Measurements from ENCODE around the gene ZNF17. TPM values are rescaled to one million over a fixed set of nuclear protein-coding genes. Genes with fewer than 3 reads are reported as not detected.

Gene ZNF17
- total RNA-seq, 1 experiment from 2014 or later: 10.5 TPM

DNA sequence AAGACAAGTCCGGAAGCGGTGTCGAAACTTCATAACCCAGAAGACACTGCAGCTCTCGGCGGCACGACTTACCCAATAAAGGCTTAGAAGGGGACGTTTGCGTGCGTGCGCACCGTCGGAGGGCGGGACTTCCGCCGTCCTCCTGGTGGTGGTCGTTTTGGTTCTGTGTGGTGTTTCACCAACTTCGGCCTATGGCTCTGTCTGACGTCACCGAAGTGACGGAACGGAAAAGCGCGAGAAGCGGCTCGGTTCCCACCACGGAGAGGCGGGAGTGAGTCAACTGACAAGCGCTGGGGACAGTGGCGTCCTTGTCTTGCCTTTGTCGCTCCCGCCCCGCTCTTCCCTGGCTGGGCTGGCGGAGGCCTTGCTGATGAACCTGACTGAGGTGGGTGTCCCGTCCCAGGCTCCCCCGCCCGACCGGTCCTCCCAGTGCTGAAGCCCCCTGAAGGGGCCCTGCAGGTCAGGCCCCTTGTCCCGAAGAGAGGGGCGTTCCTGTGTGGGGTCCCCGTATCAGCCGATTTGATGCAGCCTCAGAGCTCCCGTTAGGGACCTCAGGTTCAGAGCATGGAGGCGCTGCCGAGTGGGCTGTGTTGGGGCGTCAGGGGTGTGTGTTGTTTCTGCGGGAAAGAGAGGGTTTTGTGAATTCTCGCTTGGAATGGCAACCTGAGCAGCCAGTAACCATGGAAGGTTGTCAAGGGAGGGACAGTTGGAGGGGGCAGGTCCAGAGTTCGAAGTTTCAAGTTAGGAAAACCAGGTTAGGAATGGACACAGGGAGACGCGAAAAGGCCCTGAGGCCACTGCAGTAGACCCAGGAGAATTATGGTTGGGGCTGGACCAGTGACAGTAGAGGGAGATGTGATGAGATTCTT is 21.0 kb upstream of the ZNF17 start, which contains the start of gene ZNF548:
ZNF548 (plus strand) TSS at position 125 of the 869 bp plus-strand sequence; CDS start at position 371, 246 bp downstream.
- peak within 1 kb of the TSS; percentile 87 for H2AFZ ChIP-seq
- TSS peak; percentile 59 for BruUV-seq (replicated peaks)
- ChIA-PET CTCF (interaction anchor here (0.6 kb wide), 1 partner anchor 26 kb away, joined by 3 read pairs; the partner anchor contains the start of genes TRAPPC2B and ZNF547), POLR2A (ENCODE audit: unreplicated experiment) (interaction anchor here (0.5 to 0.7 kb wide), 6 partner anchors 39 to 1313 kb away, joined by 3 to 7 read pairs (median 4); partner anchors contain the start of gene ZNF304)
- H3K9me3 ChIP-seq (ENCODE audit: insufficient read depth, low read depth): peaks cover 8% of the 10 kb centered on the region; the same call in 1 of the 2 replicates
- peak within 1 kb of the TSS; percentile 74 for H3K4me2 ChIP-seq
- no peaks in the 10 kb centered on the region for H3K27me3 ChIP-seq (ENCODE audit: insufficient read depth, low read depth)
- TF ChIP-seq EZH2 (IDR thresholded peaks at IDR 0.05; ENCODE audit: low read depth): no peak
- TF ChIP-seq, protein P1, sequence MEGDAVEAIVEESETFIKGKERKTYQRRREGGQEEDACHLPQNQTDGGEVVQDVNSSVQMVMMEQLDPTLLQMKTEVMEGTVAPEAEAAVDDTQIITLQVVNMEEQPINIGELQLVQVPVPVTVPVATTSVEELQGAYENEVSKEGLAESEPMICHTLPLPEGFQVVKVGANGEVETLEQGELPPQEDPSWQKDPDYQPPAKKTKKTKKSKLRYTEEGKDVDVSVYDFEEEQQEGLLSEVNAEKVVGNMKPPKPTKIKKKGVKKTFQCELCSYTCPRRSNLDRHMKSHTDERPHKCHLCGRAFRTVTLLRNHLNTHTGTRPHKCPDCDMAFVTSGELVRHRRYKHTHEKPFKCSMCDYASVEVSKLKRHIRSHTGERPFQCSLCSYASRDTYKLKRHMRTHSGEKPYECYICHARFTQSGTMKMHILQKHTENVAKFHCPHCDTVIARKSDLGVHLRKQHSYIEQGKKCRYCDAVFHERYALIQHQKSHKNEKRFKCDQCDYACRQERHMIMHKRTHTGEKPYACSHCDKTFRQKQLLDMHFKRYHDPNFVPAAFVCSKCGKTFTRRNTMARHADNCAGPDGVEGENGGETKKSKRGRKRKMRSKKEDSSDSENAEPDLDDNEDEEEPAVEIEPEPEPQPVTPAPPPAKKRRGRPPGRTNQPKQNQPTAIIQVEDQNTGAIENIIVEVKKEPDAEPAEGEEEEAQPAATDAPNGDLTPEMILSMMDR (conservative IDR thresholded peaks at IDR 0.05): no peak
- peak within 1 kb of the TSS; percentile 28 for H3K27ac ChIP-seq
- intact Hi-C loops (cut with micrococcal nuclease; ENCODE audit: unreplicated experiment): loop anchor here (1.0 to 2.0 kb wide), 3 partner anchors 27 to 150 kb away; partner anchors contain the start of genes TRAPPC2B, ZNF547, ZNF749 and ZNF805
- H3K4me1 ChIP-seq (replicated peaks; ENCODE audit: insufficient read depth): peaks cover 15% of the 10 kb centered on the region
- peak within 1 kb of the TSS; percentile 66 for H3K4me3 ChIP-seq
- no peaks in the 10 kb centered on the region for H3K9me2 ChIP-seq (ENCODE audit: insufficient read depth)
- peaks cover 3% of the 10 kb centered on the region; the same call in 1 of the 2 replicates for H3K36me3 ChIP-seq (ENCODE audit: low read depth)
- no peaks in the 10 kb centered on the region for H4K20me1 ChIP-seq (ENCODE audit: insufficient read depth)
- peaks cover 33% of the 10 kb centered on the region for H3K79me2 ChIP-seq (ENCODE audit: low read depth)
- peaks cover 13% of the 10 kb centered on the region; the same call in 1 of the 2 replicates for H3F3A ChIP-seq (ENCODE audit: insufficient read depth, low read depth)
- peak; percentile 95 to 97 for DNase-seq

DNA sequence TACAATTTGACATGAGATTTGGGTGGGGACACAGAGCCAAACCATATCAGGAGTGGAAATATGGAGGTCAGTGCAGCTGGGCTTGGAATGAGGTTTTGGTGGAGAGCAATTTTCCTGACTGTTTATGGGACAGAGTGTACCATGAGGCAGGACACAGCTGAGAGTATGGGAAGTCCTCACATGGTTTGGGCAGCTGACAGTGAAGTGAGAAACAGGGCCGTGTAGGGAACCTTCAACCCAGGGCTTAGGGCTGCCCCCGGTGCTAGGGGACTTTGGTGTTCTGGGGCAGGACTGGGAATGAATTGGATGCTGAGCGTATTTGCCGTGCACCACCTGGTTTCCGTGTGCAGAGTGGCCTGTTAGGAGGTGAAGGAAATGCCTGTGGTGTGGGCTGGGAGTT is 15.3 kb upstream of the ZNF17 start:
- Histone ChIP-seq H3K9me2 (ENCODE audit: insufficient read depth) (no peaks in the 10 kb centered on the region), H3K27ac (no peak overlapping the region), H3K9me3 (ENCODE audit: insufficient read depth, low read depth) (peaks cover 19% of the 10 kb centered on the region), H3K27me3 (ENCODE audit: insufficient read depth, low read depth) (no peaks in the 10 kb centered on the region), H3K4me3 (no peak overlapping the region), H3K4me1 (replicated peaks; ENCODE audit: insufficient read depth) (peaks cover 6% of the 10 kb centered on the region), H3K36me3 (ENCODE audit: low read depth) (peaks cover 36% of the 10 kb centered on the region), H4K20me1 (ENCODE audit: insufficient read depth) (no peaks in the 10 kb centered on the region), H3K79me2 (ENCODE audit: low read depth) (peaks cover 25% of the 10 kb centered on the region), H3K4me2 (no peak overlapping the region), H2AFZ (no peak overlapping the region), H3F3A (ENCODE audit: insufficient read depth, low read depth) (0 out of 2 replicates have a peak, but pooled peaks cover under 1% of the 10 kb centered on the region)
- DNase-seq: no peak
- TF ChIP-seq, protein P1 (conservative IDR thresholded peaks at IDR 0.05): no peak
- TF ChIP-seq EZH2 (IDR thresholded peaks at IDR 0.05; ENCODE audit: low read depth): no peak
- intact Hi-C loops (cut with micrococcal nuclease; ENCODE audit: unreplicated experiment): no loop called here
- POLR2A ChIA-PET (ENCODE audit: unreplicated experiment): no interaction called here
- no TSS peak for BruUV-seq (replicated peaks)
- CTCF ChIA-PET: no interaction called here

DNA sequence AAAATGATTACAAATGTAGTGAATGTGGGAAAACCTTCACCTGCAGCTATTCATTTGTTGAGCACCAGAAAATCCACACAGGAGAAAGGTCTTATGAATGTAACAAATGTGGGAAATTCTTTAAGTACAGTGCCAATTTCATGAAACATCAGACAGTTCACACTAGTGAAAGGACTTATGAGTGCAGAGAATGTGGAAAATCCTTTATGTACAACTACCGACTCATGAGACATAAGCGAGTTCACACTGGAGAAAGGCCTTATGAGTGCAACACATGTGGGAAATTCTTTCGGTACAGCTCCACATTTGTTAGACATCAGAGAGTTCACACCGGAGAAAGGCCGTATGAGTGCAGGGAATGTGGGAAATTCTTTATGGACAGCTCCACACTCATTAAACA is 12.1 kb upstream of the ZNF17 start:
- Histone ChIP-seq H3K27me3 (ENCODE audit: insufficient read depth, low read depth) (no peaks in the 10 kb centered on the region), H3K4me2 (no peak overlapping the region), H3K4me1 (replicated peaks; ENCODE audit: insufficient read depth) (no peaks in the 10 kb centered on the region), H3F3A (ENCODE audit: insufficient read depth, low read depth) (no peaks in the 10 kb centered on the region), H3K4me3 (no peak overlapping the region), H4K20me1 (ENCODE audit: insufficient read depth) (no peaks in the 10 kb centered on the region), H3K9me2 (ENCODE audit: insufficient read depth) (no peaks in the 10 kb centered on the region), H3K27ac (no peak overlapping the region), H3K79me2 (ENCODE audit: low read depth) (no peaks in the 10 kb centered on the region), H3K36me3 (ENCODE audit: low read depth) (peaks cover 36% of the 10 kb centered on the region), H2AFZ (no peak overlapping the region), H3K9me3 (ENCODE audit: insufficient read depth, low read depth) (peaks cover 11% of the 10 kb centered on the region)
- POLR2A ChIA-PET (ENCODE audit: unreplicated experiment): no interaction called here
- intact Hi-C loops (cut with micrococcal nuclease; ENCODE audit: unreplicated experiment): no loop called here
- CTCF ChIA-PET: no interaction called here
- DNase-seq: no peak
- TF ChIP-seq EZH2 (IDR thresholded peaks at IDR 0.05; ENCODE audit: low read depth): no peak
- TF ChIP-seq, protein P1 (conservative IDR thresholded peaks at IDR 0.05): no peak
- BruUV-seq (replicated peaks): no TSS peak
